ENCODE data around the gene LSM4. TPM values are rescaled to one million over a fixed set of nuclear protein-coding genes. Genes with fewer than 3 reads are reported as not detected.
A peak's percentile ranks its signal among the peaks of the same experiment; 100 is the strongest.

The LSM4 gene
- total and polyA plus RNA-seq, 2 of the 13 experiments (the other 11 are each of a cell fraction or from before 2014, with no cell fraction given) = 65.8 to 166 TPM

- TF ChIP-seq ZNF614 (CRISPR knock-in tag; IDR thresholded peaks at IDR 0.05; ENCODE audit: borderline replicate concordance) (no peak), ZNF713 (CRISPR knock-in tag; IDR thresholded peaks at IDR 0.05) (no peak), ZBTB25 (CRISPR knock-in tag; IDR thresholded peaks at IDR 0.05) (no peak), HNRNPL (IDR thresholded peaks at IDR 0.05; ENCODE audit: low read depth, low read length) (peak; percentile 95), ZNF775 (CRISPR knock-in tag; IDR thresholded peaks at IDR 0.05; ENCODE audit: borderline replicate concordance) (peak; percentile 83; the same call in 1 of the 2 replicates), ELF3 (CRISPR knock-in tag; IDR thresholded peaks at IDR 0.05) (peak; percentile 80), GATAD2A (CRISPR knock-in tag; IDR thresholded peaks at IDR 0.05) (peak; percentile 79; the same call in 1 of the 2 replicates), ZNF263 (CRISPR knock-in tag; IDR thresholded peaks at IDR 0.05) (no peak; the same call in 1 of the 2 replicates), HOXA7 (CRISPR knock-in tag; IDR thresholded peaks at IDR 0.05) (no peak), PREB (CRISPR knock-in tag; IDR thresholded peaks at IDR 0.05) (no peak), CHD4 (IDR thresholded peaks at IDR 0.05; ENCODE audit: borderline replicate concordance, low read length) (no peak), MED13 (CRISPR knock-in tag; IDR thresholded peaks at IDR 0.05) (peak; percentile 36; the same call in 1 of the 2 replicates), ATF4 (CRISPR knock-in tag; IDR thresholded peaks at IDR 0.05) (no peak), SSRP1 (CRISPR knock-in tag; IDR thresholded peaks at IDR 0.05) (no peak; the same call in 1 of the 2 replicates), ZGPAT (CRISPR knock-in tag; IDR thresholded peaks at IDR 0.05) (peak; percentile 64; the same call in 1 of the 2 replicates), ATF5 (CRISPR knock-in tag; IDR thresholded peaks at IDR 0.05; ENCODE audit: low read depth) (no peak), CEBPB (IDR thresholded peaks at IDR 0.05; ENCODE audit: borderline replicate concordance, low read depth, low read length) (no peak), ZNF292 (CRISPR knock-in tag; IDR thresholded peaks at IDR 0.05; ENCODE audit: borderline replicate concordance, low read depth) (peak; percentile 58)
- TF ChIP-seq, protein P1, sequence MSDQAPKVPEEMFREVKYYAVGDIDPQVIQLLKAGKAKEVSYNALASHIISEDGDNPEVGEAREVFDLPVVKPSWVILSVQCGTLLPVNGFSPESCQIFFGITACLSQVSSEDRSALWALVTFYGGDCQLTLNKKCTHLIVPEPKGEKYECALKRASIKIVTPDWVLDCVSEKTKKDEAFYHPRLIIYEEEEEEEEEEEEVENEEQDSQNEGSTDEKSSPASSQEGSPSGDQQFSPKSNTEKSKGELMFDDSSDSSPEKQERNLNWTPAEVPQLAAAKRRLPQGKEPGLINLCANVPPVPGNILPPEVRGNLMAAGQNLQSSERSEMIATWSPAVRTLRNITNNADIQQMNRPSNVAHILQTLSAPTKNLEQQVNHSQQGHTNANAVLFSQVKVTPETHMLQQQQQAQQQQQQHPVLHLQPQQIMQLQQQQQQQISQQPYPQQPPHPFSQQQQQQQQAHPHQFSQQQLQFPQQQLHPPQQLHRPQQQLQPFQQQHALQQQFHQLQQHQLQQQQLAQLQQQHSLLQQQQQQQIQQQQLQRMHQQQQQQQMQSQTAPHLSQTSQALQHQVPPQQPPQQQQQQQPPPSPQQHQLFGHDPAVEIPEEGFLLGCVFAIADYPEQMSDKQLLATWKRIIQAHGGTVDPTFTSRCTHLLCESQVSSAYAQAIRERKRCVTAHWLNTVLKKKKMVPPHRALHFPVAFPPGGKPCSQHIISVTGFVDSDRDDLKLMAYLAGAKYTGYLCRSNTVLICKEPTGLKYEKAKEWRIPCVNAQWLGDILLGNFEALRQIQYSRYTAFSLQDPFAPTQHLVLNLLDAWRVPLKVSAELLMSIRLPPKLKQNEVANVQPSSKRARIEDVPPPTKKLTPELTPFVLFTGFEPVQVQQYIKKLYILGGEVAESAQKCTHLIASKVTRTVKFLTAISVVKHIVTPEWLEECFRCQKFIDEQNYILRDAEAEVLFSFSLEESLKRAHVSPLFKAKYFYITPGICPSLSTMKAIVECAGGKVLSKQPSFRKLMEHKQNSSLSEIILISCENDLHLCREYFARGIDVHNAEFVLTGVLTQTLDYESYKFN (CRISPR knock-in tag; conservative IDR thresholded peaks at IDR 0.05) = peak; percentile 72
- TF ChIP-seq, protein P2, sequence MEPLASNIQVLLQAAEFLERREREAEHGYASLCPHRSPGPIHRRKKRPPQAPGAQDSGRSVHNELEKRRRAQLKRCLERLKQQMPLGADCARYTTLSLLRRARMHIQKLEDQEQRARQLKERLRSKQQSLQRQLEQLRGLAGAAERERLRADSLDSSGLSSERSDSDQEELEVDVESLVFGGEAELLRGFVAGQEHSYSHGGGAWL (CRISPR knock-in tag; IDR thresholded peaks at IDR 0.05) = no peak
These were observed 4.7 kb downstream of the LSM4 start (continued) for GRCh38 chr19:18317961-18318800.
